ENCODE results near the gene COMMD3. TPM values are rescaled to one million over a fixed set of nuclear protein-coding genes. Genes with fewer than 3 reads are reported as not detected.

Gene COMMD3
- total and polyA plus RNA-seq, 7 experiments from 2014 or later = 33.9 to 83.7 (median 57.2) TPM

- Mint-ChIP-seq H3K4me3 (peak overlapping the region; percentile 73 to 91 (median 85)), H3K9me3 (peaks cover 0 to 28% (median 6%) of the 10 kb centered on the region in 11 donors), H3K27ac (peak overlapping the region; percentile 85 to 95 (median 92)), H3K27me3 (peaks cover 15 to 46% (median 32%) of the 10 kb centered on the region in 5 donors), H3K36me3 (peaks cover 7 to 22% (median 9%) of the 10 kb centered on the region in 5 donors), H3K4me1 (peaks cover 7 to 39% (median 29%) of the 10 kb centered on the region in 7 donors)
- H3K36me3 ChIP-seq (ENCODE audit: control insufficient read depth in 2 of 3, insufficient read depth in 3 of 3, low read length in 3 of 3) = peaks cover 0 to 5% (median 3%) of the 10 kb centered on the region in 3 experiments
- POLR2A ChIA-PET = interaction anchor here (0.6 to 3.1 kb wide), 8 partner anchors 10 to 125 kb away, joined by 3 to 28 read pairs (median 7); partner anchors contain the start of gene COMMD3
- ATAC-seq (peak; percentile 16), DNase-seq (peak in 7 of 9 donors; percentile 40 to 77 (median 70))
- intact Hi-C loops (cut with micrococcal nuclease) = loop anchor here (1.0 to 2.0 kb wide), 5 partner anchors 8 to 82 kb away; partner anchors contain the start of genes BMI1 (in 1 of the 2) and COMMD3 (in 1 of the 2)
- H3K27ac ChIP-seq (ENCODE audit: low read depth, low read length) = peak overlapping the region; percentile 54
- H3K27me3 ChIP-seq (ENCODE audit: control insufficient read depth in 2 of 2, insufficient read depth in 2 of 2, low read length in 2 of 2) = peaks cover 12 to 33% of the 10 kb centered on the region in 2 donors
- H3K9me3 ChIP-seq (ENCODE audit: control insufficient read depth in 2 of 3, low read length in 3 of 3) = no peaks in the 10 kb centered on the region
- H3K4me1 ChIP-seq (ENCODE audit: control insufficient read depth in 2 of 2, insufficient read depth in 2 of 2, low read length in 2 of 2) = peaks cover 29 to 31% of the 10 kb centered on the region in 2 donors
- CTCF ChIA-PET = interaction anchor here (1.5 kb wide), 1 partner anchor 17 kb away, joined by 5 read pairs; the partner anchor contains the start of gene COMMD3
- peak overlapping the region; percentile 50 for H3K4me3 ChIP-seq (ENCODE audit: low read length)
Measured at GRCh38 chr10:22333167-22333974, 17.2 kb downstream of the COMMD3 start.

GRCh38 chr10:22333975-22334282 lies 17.7 kb downstream of the COMMD3 start:
- Mint-ChIP-seq H3K27ac (peak overlapping the region; percentile 85 to 95 (median 92)), H3K36me3 (peaks cover 7 to 22% (median 9%) of the 10 kb centered on the region in 5 donors), H3K9me3 (peaks cover 0 to 33% (median 6%) of the 10 kb centered on the region in 11 donors), H3K4me1 (peaks cover 7 to 44% (median 29%) of the 10 kb centered on the region in 7 donors), H3K27me3 (peaks cover 21 to 52% (median 38%) of the 10 kb centered on the region in 5 donors), H3K4me3 (peak overlapping the region; percentile 73 to 91 (median 85))
- Histone ChIP-seq H3K4me3 (ENCODE audit: low read length) (peak overlapping the region; percentile 50), H3K36me3 (ENCODE audit: control insufficient read depth in 2 of 3, insufficient read depth in 3 of 3, low read length in 3 of 3) (peaks cover 0 to 5% (median 3%) of the 10 kb centered on the region in 3 experiments), H3K4me1 (ENCODE audit: control insufficient read depth in 2 of 2, insufficient read depth in 2 of 2, low read length in 2 of 2) (peaks cover 29 to 31% of the 10 kb centered on the region in 2 donors), H3K9me3 (ENCODE audit: control insufficient read depth in 2 of 3, low read length in 3 of 3) (no peaks in the 10 kb centered on the region), H3K27ac (ENCODE audit: low read depth, low read length) (no peak overlapping the region), H3K27me3 (ENCODE audit: control insufficient read depth in 2 of 2, insufficient read depth in 2 of 2, low read length in 2 of 2) (peaks cover 17 to 38% of the 10 kb centered on the region in 2 donors)
- intact Hi-C loops (cut with micrococcal nuclease) = loop anchor here (1.0 to 2.0 kb wide), 6 partner anchors 9 to 799 kb away; partner anchors contain the start of genes BMI1 (in 1 of the 2), COMMD3 (in 1 of the 2) and MLLT10 (in 1 of the 2)
- DNase-seq = no peak
- CTCF ChIA-PET = no interaction called here
- POLR2A ChIA-PET = interaction anchor here (0.6 kb wide), 1 partner anchor 103 kb away, joined by 3 read pairs; no protein-coding TSS in a partner anchor
- no peak for ATAC-seq

GRCh38 chr10:22334414-22335172 lies 18.4 kb downstream of the COMMD3 start:
- ChIA-PET CTCF (no interaction called here), POLR2A (interaction anchor here (0.6 to 1.1 kb wide), 3 partner anchors 9 to 102 kb away, joined by 3 to 4 read pairs (median 4); no protein-coding TSS in a partner anchor)
- H3K27me3 ChIP-seq (ENCODE audit: control insufficient read depth in 2 of 2, insufficient read depth in 2 of 2, low read length in 2 of 2) = peaks cover 24 to 41% of the 10 kb centered on the region in 2 donors
- peaks cover 0 to 37% (median 5%) of the 10 kb centered on the region in 11 donors for H3K9me3 Mint-ChIP-seq
- DNase-seq (no peak), ATAC-seq (no peak)
- H3K4me1 ChIP-seq (ENCODE audit: control insufficient read depth in 2 of 2, insufficient read depth in 2 of 2, low read length in 2 of 2) = peaks cover 29 to 33% of the 10 kb centered on the region in 2 donors
- peaks cover 0 to 3% (median under 1%) of the 10 kb centered on the region in 3 experiments for H3K36me3 ChIP-seq (ENCODE audit: control insufficient read depth in 2 of 3, insufficient read depth in 3 of 3, low read length in 3 of 3)
- H3K4me3 Mint-ChIP-seq = peak overlapping the region; percentile 82 to 91 (median 87)
- peak overlapping the region; percentile 84 to 95 (median 93) for H3K27ac Mint-ChIP-seq
- H3K9me3 ChIP-seq (ENCODE audit: control insufficient read depth in 2 of 3, low read length in 3 of 3) = no peaks in the 10 kb centered on the region
- H3K27me3 Mint-ChIP-seq = peaks cover 24 to 53% (median 45%) of the 10 kb centered on the region in 5 donors
- intact Hi-C loops (cut with micrococcal nuclease) = loop anchor here in 1 of 2 donors (1.0 to 2.0 kb wide), 2 partner anchors 105 to 800 kb away; partner anchors contain the start of gene MLLT10
- H3K4me3 ChIP-seq (ENCODE audit: low read length) = peak overlapping the region; percentile 57
- peak overlapping the region; percentile 63 for H3K27ac ChIP-seq (ENCODE audit: low read depth, low read length)
- H3K4me1 Mint-ChIP-seq = peaks cover 7 to 49% (median 29%) of the 10 kb centered on the region in 7 donors
- H3K36me3 Mint-ChIP-seq = peaks cover 2 to 16% (median 4%) of the 10 kb centered on the region in 5 donors

GRCh38 chr10:22335173-22335933 lies 19.2 kb downstream of the COMMD3 start:
- ChIA-PET POLR2A (interaction anchor here (0.5 to 1.1 kb wide), 3 partner anchors 8 to 81 kb away, joined by 3 to 4 read pairs (median 4); no protein-coding TSS in a partner anchor), CTCF (no interaction called here)
- Histone ChIP-seq H3K4me1 (ENCODE audit: control insufficient read depth in 2 of 2, insufficient read depth in 2 of 2, low read length in 2 of 2) (peaks cover 36 to 38% of the 10 kb centered on the region in 2 donors), H3K36me3 (ENCODE audit: control insufficient read depth in 2 of 3, insufficient read depth in 3 of 3, low read length in 3 of 3) (no peaks in the 10 kb centered on the region), H3K9me3 (ENCODE audit: control insufficient read depth in 2 of 3, low read length in 3 of 3) (no peaks in the 10 kb centered on the region), H3K4me3 (ENCODE audit: low read length) (peak overlapping the region; percentile 57), H3K27me3 (ENCODE audit: control insufficient read depth in 2 of 2, insufficient read depth in 2 of 2, low read length in 2 of 2) (peaks cover 25 to 47% of the 10 kb centered on the region in 2 donors), H3K27ac (ENCODE audit: low read depth, low read length) (peak overlapping the region; percentile 63)
- intact Hi-C loops (cut with micrococcal nuclease) = loop anchor here in 1 of 2 donors (1.0 to 2.0 kb wide), 2 partner anchors 106 to 801 kb away; partner anchors contain the start of gene MLLT10
- Mint-ChIP-seq H3K27me3 (peaks cover 30 to 57% (median 52%) of the 10 kb centered on the region in 5 donors), H3K36me3 (peaks cover 0 to 17% (median 0%) of the 10 kb centered on the region in 5 donors), H3K27ac (peak overlapping the region; percentile 84 to 95 (median 92)), H3K4me1 (peaks cover 7 to 55% (median 35%) of the 10 kb centered on the region in 7 donors), H3K4me3 (peak overlapping the region; percentile 82 to 91 (median 87)), H3K9me3 (peaks cover 0 to 40% (median 5%) of the 10 kb centered on the region in 11 donors)
- peak; percentile 51 to 83 (median 77) for DNase-seq
- ATAC-seq = peak; percentile 90

GRCh38 chr10:22338185-22338900 lies 22.2 kb downstream of the COMMD3 start:
- Mint-ChIP-seq H3K4me1 (peaks cover 6 to 54% (median 22%) of the 10 kb centered on the region in 7 donors), H3K4me3 (peak overlapping the region in 3 of 10 donors; percentile 15 to 45 (median 21)), H3K9me3 (peaks cover 0 to 48% (median 9%) of the 10 kb centered on the region in 11 donors), H3K27ac (no peak overlapping the region), H3K27me3 (peaks cover 47 to 69% (median 63%) of the 10 kb centered on the region in 5 donors), H3K36me3 (peaks cover 0 to 10% (median 0%) of the 10 kb centered on the region in 5 donors)
- intact Hi-C loops (cut with micrococcal nuclease) = loop anchor here in 1 of 2 donors (2.0 kb wide), 1 partner anchor 14 kb away; no protein-coding TSS in a partner anchor
- ChIA-PET POLR2A (interaction anchor here (1.6 to 2.5 kb wide), 3 partner anchors 18 to 84 kb away, joined by 4 to 16 read pairs (median 5); no protein-coding TSS in a partner anchor), CTCF (interaction anchor here (0.6 to 2.5 kb wide), 2 partner anchors 22 to 80 kb away, joined by 3 to 8 read pairs; partner anchors contain the start of gene COMMD3)
- H3K27me3 ChIP-seq (ENCODE audit: control insufficient read depth in 2 of 2, insufficient read depth in 2 of 2, low read length in 2 of 2) = peaks cover 34 to 70% of the 10 kb centered on the region in 2 donors
- DNase-seq (no peak), ATAC-seq (no peak)
- no peaks in the 10 kb centered on the region for H3K9me3 ChIP-seq (ENCODE audit: control insufficient read depth in 2 of 3, low read length in 3 of 3)
- no peaks in the 10 kb centered on the region for H3K36me3 ChIP-seq (ENCODE audit: control insufficient read depth in 2 of 3, insufficient read depth in 3 of 3, low read length in 3 of 3)
- H3K4me1 ChIP-seq (ENCODE audit: control insufficient read depth in 2 of 2, insufficient read depth in 2 of 2, low read length in 2 of 2) = peaks cover 36 to 39% of the 10 kb centered on the region in 2 donors
- no peak overlapping the region for H3K4me3 ChIP-seq (ENCODE audit: low read length)
- H3K27ac ChIP-seq (ENCODE audit: low read depth, low read length) = no peak overlapping the region
